Stimulated activated CD8-positive, alpha-beta memory T cell treated with anti-CD3 and anti-CD28 coated beads, Interleukin-12 subunit alpha, Interleukin-12 subunit beta, amount 100 ng/mL, for 24 hours (primary cell): ENCODE results near the gene TRIM49.
"Not testable (repeated sequence)": the region's sequence is repeated elsewhere in the genome, so short reads cannot be mapped to it uniquely, and the experiment has no call there.

Source experiments
- DNase-seq: peaks from one replicate; pipeline ENCODE4 v3.0.0-alpha.2; 2020; ENCODE audit errors: extremely low read depth

The TRIM49 gene

DNA sequence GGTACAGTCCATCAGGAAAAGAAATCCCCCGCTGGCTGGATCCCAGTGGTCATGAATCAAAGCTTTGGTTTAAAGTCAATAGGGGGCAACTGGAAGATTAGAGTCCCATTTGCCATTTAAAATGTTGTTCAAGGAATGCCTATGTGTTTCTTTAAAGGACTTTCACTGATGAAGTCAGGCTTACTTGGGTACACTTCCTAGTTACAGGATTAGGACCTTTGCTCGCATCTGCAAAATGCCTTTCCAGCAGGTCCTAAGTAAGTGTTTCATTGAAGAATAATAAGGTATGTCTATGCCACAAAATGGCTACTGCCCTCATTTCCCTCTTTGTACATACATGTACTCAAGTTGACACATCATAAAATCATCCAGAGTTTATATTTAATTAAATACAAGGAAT is at the start of gene TRIM49:
Gene TRIM49 (minus strand): TSS at position 101 of the 400 bp plus-strand sequence. CDS start 4,106 bp downstream, outside the sequence.
- DNase-seq: not testable (repeated sequence)

DNA sequence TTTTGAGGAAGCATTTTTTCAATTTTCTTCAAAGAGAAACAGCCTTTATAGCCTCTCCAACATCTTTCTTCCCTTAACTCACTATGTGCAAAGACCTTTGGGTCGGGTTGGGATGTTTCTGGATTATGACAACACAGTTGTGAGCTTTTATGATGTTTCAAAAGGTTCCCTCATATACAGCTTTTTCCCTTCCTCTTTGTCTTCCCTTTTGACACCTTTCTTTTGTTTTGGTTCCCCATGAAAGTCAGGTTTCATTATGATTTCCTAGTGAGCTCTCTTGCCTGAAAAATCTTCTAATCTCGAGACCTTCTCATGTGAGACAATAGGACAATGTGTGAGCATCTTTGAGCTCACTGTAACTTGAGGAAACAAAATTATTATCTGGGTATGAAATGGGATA is 18.3 kb upstream of the TRIM49 start:
- DNase-seq: not testable (repeated sequence)

- DNase-seq: not testable (repeated sequence)
Observed at GRCh38 chr11:89820008-89820407, 11.6 kb upstream of the TRIM49 start.

- DNase-seq: not testable (repeated sequence)
Observed at GRCh38 chr11:89813535-89813934, 5.2 kb upstream of the TRIM49 start.

DNA sequence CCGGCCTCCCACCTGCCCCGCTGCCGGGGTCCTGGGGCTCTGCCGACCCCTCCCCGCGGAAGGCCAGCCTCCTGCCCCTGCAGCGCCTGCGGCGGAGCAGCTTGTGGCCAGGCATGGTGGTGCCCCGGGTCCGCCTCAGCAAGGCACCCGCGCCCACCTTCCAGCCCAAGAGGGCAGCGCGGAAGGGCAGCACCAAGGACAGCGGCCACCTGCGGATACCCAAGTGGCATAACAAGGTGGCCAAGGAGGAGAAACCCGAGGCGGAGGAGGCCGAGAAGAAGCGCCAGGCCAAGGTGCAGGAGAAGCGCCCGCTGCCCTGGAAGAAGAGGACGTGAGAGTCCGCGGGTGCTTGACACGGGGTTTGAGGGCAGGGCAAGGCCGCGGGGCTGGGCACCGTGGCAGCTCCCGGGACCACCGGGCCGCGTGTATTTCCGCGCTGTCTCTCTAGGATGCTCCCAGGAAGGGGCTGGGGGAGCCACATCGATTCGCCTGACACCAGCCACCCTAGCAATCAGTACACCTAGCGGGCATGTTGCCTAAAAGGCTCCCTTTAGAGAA is 20.8 kb downstream of the TRIM49 start:
- not testable (repeated sequence) for DNase-seq

DNA sequence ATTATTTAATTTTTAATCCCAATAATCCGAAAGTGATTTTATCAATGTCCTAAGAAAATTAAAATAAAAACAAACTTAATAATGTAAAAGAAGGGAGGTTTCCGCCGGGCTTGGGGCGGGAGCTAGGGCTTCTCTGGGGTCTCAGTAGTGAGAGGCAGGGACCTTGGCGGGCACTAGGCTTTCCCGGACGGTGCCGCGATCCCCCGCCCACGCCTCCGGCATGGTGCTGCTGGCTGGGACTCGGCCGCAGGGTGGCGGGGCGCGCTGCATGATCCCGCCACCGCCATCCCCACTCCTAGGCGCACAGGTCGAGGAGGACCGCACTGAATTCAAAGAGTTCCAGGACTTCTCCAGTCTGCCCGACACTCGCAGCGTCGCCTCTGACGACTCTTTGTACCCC is 22.6 kb downstream of the TRIM49 start:
- not testable (repeated sequence) for DNase-seq

DNA sequence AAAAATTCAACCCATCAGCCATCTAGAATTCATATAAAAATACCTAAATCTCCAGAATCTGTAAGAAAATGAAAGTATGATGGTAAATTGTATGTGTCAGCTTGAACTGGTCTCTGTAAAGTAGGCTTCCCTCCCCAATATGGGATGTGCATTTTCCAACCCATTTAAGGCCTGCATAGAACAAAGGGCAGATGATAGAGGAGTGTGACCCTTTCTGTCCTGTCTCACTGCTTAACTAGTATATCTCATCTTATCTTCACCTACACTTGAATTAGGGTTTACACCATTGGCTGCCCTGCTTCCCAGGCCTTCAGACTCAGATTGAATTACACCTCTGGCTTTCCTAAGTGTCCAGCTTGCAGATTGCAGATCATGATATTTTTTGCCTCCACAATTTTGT is 57.6 kb downstream of the TRIM49 start:
- DNase-seq: not testable (repeated sequence)
